GM12878 (cell line): Measurements from ENCODE around the gene ELFN2. TPM values are rescaled to one million over a fixed set of nuclear protein-coding genes. Genes with fewer than 3 reads are reported as not detected.

Source experiments
- ATAC-seq: fragments of 200-7000 bp; cut with Tn5 transposase; 3 replicates; pipeline ENCODE4 v1.9.1; 2020; ENCODE audit warnings: mild to moderate bottlenecking, moderate library complexity
- BruUV-seq: library from RNA; stranded (reverse); fragments of 400-500 nt; replicated peaks from 2 replicates; lab custom pipeline; 2021; lab: Mats Ljungman, UMichigan
- CTCF ChIA-PET: fragments of 300-600 bp; sonication (Branson Sonifier 250); formaldehyde crosslinking; extraction: SDS; loops from one replicate; lab custom pipeline; 2021; ENCODE audit warnings: inconsistent platforms; lab: Yijun Ruan, JAX
- POLR2A ChIA-PET: fragments of 350-600 bp; formaldehyde crosslinking; extraction: SDS; loops from one replicate; lab custom pipeline; 2021; ENCODE audit warnings: inconsistent platforms; lab: Charles Lee
- RAD21 ChIA-PET: fragments of 300-600 bp; sonication (Branson Sonifier 250); formaldehyde crosslinking; loops from one replicate; lab custom pipeline; 2023; ENCODE audit warnings: antibody characterized with exemption; ENCODE audit not compliant: unreplicated experiment; lab: Charles Lee
- SMC1A ChIA-PET: fragments of 300-600 bp; sonication (Branson Sonifier 250); formaldehyde crosslinking; loops from one replicate; lab custom pipeline; 2023; ENCODE audit not compliant: unreplicated experiment, uncharacterized antibody; lab: Charles Lee
- DNase-seq: peaks from one replicate; pipeline ENCODE4 v3.0.0-alpha.2; 2011; ENCODE audit warnings: low read depth, low spot score
- FAIRE-seq: peaks from 3 replicates; lab custom pipeline; 2011; peaks lifted over from hg19 to GRCh38; lab: Jason Lieb, UNC
- H2AFZ ChIP-seq: 2 replicates; pipeline ENCODE4 v1.6.0; 2011; ENCODE audit warnings: low read depth, low read length, control low read depth; ENCODE audit not compliant: control insufficient read depth
- H3K27ac ChIP-seq: 2 replicates; pipeline ENCODE4 v1.5.1; 2011; ENCODE audit warnings: control low read depth; ENCODE audit not compliant: control insufficient read depth, insufficient read depth
- H3K27me3 ChIP-seq, 2 experiments: replicated peaks in 1 of 2; 2 replicates each; pipeline versions ENCODE4 v1.6.0 to v1.6.1; 2011; ENCODE audit warnings: low read length in 1 of 2; ENCODE audit not compliant: control insufficient read depth in 2 of 2, insufficient read depth in 2 of 2
- H3K36me3 ChIP-seq, 2 experiments: 2 replicates each; pipeline ENCODE4 v1.5.1; 2011; ENCODE audit warnings: low read length in 1 of 2; ENCODE audit not compliant: control insufficient read depth in 2 of 2, insufficient read depth in 2 of 2
- H3K4me1 ChIP-seq: 2 replicates; pipeline ENCODE4 v1.6.1; 2011; ENCODE audit warnings: mild to moderate bottlenecking, low read length, moderate library complexity, mixed read lengths; ENCODE audit not compliant: control insufficient read depth, insufficient read depth
- H3K4me2 ChIP-seq: 2 replicates; pipeline ENCODE4 v1.6.0; 2011; ENCODE audit warnings: control low read depth; ENCODE audit not compliant: control insufficient read depth, insufficient read depth
- H3K4me3 ChIP-seq: fragments of 200-600 bp; sonication (generic); 2 replicates; pipeline ENCODE4 v1.5.1; 2016
- H3K79me2 ChIP-seq: 2 replicates; pipeline ENCODE4 v1.6.0; 2011; ENCODE audit warnings: low read length; ENCODE audit not compliant: control insufficient read depth, insufficient read depth
- H3K9ac ChIP-seq: 2 replicates; pipeline ENCODE4 v1.8.0; 2011; ENCODE audit warnings: low read length, control low read depth, mixed read lengths; ENCODE audit not compliant: control insufficient read depth, insufficient read depth
- H3K9me3 ChIP-seq: replicated peaks from 3 replicates; pipeline ENCODE4 v1.5.1; 2011; ENCODE audit warnings: mild to moderate bottlenecking, low read length; ENCODE audit not compliant: control insufficient read depth, insufficient read depth
- H4K20me1 ChIP-seq: 2 replicates; pipeline ENCODE4 v1.6.0; 2011; ENCODE audit not compliant: control insufficient read depth, insufficient read depth
- FOXK2 ChIP-seq: fragments of 450-650 bp; IDR thresholded peaks from 2 replicates; pipeline ENCODE4 v1.6.1; 2017; ENCODE audit warnings: mild to moderate bottlenecking, moderate library complexity
- HDAC2 ChIP-seq: fragments of 200-600 bp; sonication (generic); IDR thresholded peaks from 2 replicates; pipeline ENCODE4 v1.6.1; 2017
- MEF2B ChIP-seq: fragments of 450-650 bp; IDR thresholded peaks from 2 replicates; pipeline ENCODE4 v1.6.1; 2018; ENCODE audit warnings: mild to moderate bottlenecking, moderate library complexity; ENCODE audit not compliant: partially characterized antibody, poor library complexity, severe bottlenecking
- NFIC ChIP-seq: IDR thresholded peaks from 2 replicates; pipeline ENCODE4 v1.6.1; 2012; ENCODE audit warnings: low read depth, mild to moderate bottlenecking, inconsistent platforms, low read length, moderate library complexity
- SIX5 ChIP-seq: IDR thresholded peaks from 2 replicates; pipeline ENCODE4 v1.6.1; 2011; ENCODE audit warnings: mild to moderate bottlenecking, low read depth, low read length, moderate library complexity; ENCODE audit not compliant: severe bottlenecking
- TBL1XR1 ChIP-seq: IDR thresholded peaks from 2 replicates; pipeline ENCODE4 v1.6.1; 2012; ENCODE audit warnings: low read depth, low read length, improper control_type of control experiment
- YY1 ChIP-seq: IDR thresholded peaks from 2 replicates; pipeline ENCODE4 v1.6.1; 2011; ENCODE audit warnings: low read depth, mild to moderate bottlenecking, low read length
- WGBS: methylation state at CpG from one replicate; pipeline ENCODE4 v1.1.6; 2016; ENCODE audit warnings: low lambda C conversion rate; ENCODE audit not compliant: insufficient replicate concordance, insufficient coverage; ENCODE audit errors: missing lambda C conversion rate; 5-methylcytosine and 5-hydroxymethylcytosine counted together
- in situ Hi-C: fragments of 300-500 bp; cut with MboI; formaldehyde crosslinking; loops from 9 replicates; pipeline ENCODE4 v1.14.3; 2018; ENCODE audit warnings: mixed read lengths
- intact Hi-C: fragments of 100-400 bp; cut with micrococcal nuclease; formaldehyde crosslinking; loops from one replicate; pipeline ENCODE4 v1.14.2; 2022; ENCODE audit not compliant: unreplicated experiment
- polyA plus RNA-seq, 11 experiments: library from polyadenylated mRNA; depleted of rRNA in 4 of 11; unstranded in 6 of 11; stranded (reverse) in 5 of 11; fragments of >200 nt; fragmentation: Nextera tagmentation in 4 of 11; fragmentation: Illumina TruSeq in 1 of 11; extraction: Ambion mirVana in 4 of 11; extraction: Trizol in 1 of 11; gene quantifications; 1 replicate in 1 of 11; 2 replicates in 10 of 11; pipeline versions ENCODE4 v1.2.1 to v1.2.3, GENCODE V29; 2011 to 2016; ENCODE audit warnings: inconsistent platforms in 2 of 11, missing spikeins in 2 of 11, low read depth in 1 of 11
- total RNA-seq, 4 experiments: library from RNA; depleted of rRNA in 3 of 4; stranded (reverse); fragments of >200 nt in 3 of 4; fragmentation: Illumina TruSeq in 1 of 4; extraction: Trizol in 1 of 4; gene quantifications; 2 replicates each; pipeline versions ENCODE4 v1.2.1 to v1.2.3, GENCODE V29; 2013 to 2021

The ELFN2 gene
- total and polyA plus RNA-seq, 10 of the 15 experiments (the other 5 are each of a cell fraction or from before 2014, with no cell fraction given), result 0.03 to 0.05 TPM; not detected in 8

DNA sequence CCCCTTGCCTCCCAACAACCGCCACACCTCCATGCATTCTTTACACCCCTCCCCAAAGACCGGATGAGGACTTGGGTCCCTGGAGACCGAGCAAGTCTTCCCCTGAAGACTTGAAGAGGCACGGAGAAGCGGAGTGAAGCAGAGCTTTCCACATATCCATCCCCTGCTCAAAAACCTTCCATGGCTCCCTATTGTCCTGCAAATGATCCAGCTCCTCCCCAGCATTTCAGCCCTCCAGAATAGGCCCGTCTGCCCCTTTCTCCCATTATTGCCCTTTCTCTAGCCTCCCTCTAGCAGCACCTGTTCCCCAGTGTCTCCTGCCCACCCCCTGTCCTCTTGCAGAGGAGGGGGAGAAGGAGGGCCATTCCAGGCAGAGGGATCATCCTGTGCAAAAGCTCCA lies 85.2 kb downstream of the ELFN2 start:
- intact Hi-C loops (no loop called here), in situ Hi-C loops (no loop called here)
- Histone ChIP-seq H3K4me3 (no peak overlapping the region), H4K20me1 (no peaks in the 10 kb centered on the region), H3K9ac (no peak overlapping the region), H3K27ac (no peak overlapping the region), H3K9me3 (no peaks in the 10 kb centered on the region), H3K36me3 (no peaks in the 10 kb centered on the region), H3K4me2 (no peak overlapping the region), H3K4me1 (peaks cover 21% of the 10 kb centered on the region), H3K79me2 (no peaks in the 10 kb centered on the region), H3K27me3 (no peaks in the 10 kb centered on the region), H2AFZ (no peak overlapping the region)
- FAIRE-seq (no peak), ATAC-seq (no peak), DNase-seq (no peak)
- ChIA-PET CTCF (interaction anchor here (0.9 to 1.5 kb wide), 2 partner anchors 11 to 82 kb away, joined by 3 to 5 read pairs; no protein-coding TSS in a partner anchor), RAD21 (interaction anchor here (1.2 kb wide), 1 partner anchor 24 kb away, joined by 3 read pairs; no protein-coding TSS in a partner anchor), POLR2A (no interaction called here), SMC1A (interaction anchor here (1.1 to 1.7 kb wide), 2 partner anchors 8 to 10 kb away, joined by 3 to 4 read pairs; no protein-coding TSS in a partner anchor)
- 7% methylated on average over 6 of the region's 6 CpGs for WGBS
- no peak for TF ChIP-seq FOXK2
- TF ChIP-seq HDAC2, result no peak
- no peak for TF ChIP-seq SIX5
- no peak for TF ChIP-seq TBL1XR1
- TF ChIP-seq MEF2B, result peak; percentile 47
- no peak for TF ChIP-seq NFIC
- no peak for TF ChIP-seq YY1
- BruUV-seq, result no TSS peak
